ENCODE measurements around the gene GALNT18.

The GALNT18 gene

DNA sequence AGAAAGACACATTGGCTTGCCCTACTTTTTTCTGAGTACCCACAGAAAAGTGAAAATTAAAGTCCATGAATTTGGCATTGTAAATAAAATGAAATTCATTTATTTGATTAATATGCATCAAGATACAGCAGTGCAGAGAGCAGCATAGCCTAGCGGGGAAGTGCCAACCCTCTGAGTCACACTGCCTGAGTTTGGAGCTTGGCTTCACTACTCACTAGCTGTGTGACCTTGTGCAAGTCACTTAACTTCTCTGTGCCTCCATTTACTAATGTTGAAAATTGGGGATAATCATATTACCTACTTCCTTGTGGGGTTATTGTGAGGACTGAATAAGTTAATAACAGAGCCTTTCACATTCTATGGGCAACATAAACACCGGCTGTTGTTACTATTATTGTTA lies 157.2 kb downstream of the GALNT18 start:
- no peak for DNase-seq (ENCODE audit: low spot score)

DNA sequence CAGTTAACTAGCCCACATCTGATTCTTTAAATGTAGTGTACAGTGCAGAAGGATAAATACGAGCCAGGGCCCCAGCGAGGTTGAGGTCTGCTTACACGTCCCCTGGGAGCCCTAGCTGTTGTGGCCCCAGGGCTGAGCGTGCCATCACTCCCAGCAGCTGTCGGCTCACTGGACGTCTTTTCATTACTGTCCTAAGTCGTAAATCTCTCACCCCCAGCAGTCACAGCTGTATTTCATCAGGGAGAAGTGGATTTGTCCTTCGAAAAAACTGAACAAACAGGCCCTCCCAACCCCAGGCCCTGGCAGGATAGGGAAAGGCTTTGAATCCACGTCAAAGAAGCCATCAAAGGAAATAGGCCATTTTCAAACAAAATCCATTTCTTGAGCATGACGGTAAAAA lies 158.4 kb downstream of the GALNT18 start:
- no peak for DNase-seq (ENCODE audit: low spot score)

More for the DNA sequence above, 157.2 kb downstream of the GALNT18 start:
- TF ChIP-seq, protein P1, sequence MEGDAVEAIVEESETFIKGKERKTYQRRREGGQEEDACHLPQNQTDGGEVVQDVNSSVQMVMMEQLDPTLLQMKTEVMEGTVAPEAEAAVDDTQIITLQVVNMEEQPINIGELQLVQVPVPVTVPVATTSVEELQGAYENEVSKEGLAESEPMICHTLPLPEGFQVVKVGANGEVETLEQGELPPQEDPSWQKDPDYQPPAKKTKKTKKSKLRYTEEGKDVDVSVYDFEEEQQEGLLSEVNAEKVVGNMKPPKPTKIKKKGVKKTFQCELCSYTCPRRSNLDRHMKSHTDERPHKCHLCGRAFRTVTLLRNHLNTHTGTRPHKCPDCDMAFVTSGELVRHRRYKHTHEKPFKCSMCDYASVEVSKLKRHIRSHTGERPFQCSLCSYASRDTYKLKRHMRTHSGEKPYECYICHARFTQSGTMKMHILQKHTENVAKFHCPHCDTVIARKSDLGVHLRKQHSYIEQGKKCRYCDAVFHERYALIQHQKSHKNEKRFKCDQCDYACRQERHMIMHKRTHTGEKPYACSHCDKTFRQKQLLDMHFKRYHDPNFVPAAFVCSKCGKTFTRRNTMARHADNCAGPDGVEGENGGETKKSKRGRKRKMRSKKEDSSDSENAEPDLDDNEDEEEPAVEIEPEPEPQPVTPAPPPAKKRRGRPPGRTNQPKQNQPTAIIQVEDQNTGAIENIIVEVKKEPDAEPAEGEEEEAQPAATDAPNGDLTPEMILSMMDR (IDR thresholded peaks at IDR 0.05; ENCODE audit: extremely low read depth, missing control alignments) = no peak

DNA sequence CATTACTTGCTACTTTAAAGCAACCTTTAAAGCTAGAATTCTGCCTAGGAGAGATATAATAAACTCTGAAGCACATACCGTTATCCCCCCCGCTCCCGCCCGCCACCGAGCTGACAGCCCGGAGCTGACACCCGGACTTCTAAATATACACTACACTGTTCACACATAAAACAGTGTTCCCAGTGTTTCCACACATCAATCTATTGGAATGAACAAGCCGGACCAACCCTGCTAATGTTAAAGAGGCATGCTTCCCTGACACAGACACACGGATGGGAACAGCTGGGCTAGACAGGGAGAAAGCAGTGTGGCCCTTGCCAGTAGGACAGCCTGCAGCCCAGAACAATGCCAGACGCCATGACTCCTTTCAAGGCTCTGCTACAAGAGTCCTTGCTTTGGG lies 160.3 kb downstream of the GALNT18 start:
- TF ChIP-seq, protein P1 (IDR thresholded peaks at IDR 0.05; ENCODE audit: extremely low read depth, missing control alignments) = no peak
- DNase-seq (ENCODE audit: low spot score) = no peak

More for the DNA sequence above, 158.4 kb downstream of the GALNT18 start:
- TF ChIP-seq, protein P1 (IDR thresholded peaks at IDR 0.05; ENCODE audit: extremely low read depth, missing control alignments) = no peak

DNA sequence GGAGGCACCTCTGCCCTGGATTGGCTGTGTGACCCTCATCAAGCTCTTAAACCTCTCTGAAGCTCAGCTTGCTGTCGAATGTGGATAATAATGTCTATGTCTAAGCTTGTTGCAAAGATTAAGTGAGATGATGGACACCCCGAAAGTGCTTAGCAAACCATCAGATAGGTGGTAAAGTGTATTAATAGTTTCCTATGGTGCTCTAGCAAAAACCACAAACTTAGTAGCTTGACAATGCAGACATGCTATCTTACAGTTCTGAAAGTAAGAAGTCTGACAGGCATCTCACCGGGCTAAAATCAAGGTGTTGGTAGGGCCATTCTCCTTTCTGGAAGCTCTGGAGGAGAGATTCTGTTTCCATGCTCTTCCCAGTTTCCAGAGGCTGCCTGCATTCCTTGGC lies 162.2 kb downstream of the GALNT18 start:
- TF ChIP-seq, protein P1 (IDR thresholded peaks at IDR 0.05; ENCODE audit: extremely low read depth, missing control alignments) = no peak
- DNase-seq (ENCODE audit: low spot score) = no peak

DNA sequence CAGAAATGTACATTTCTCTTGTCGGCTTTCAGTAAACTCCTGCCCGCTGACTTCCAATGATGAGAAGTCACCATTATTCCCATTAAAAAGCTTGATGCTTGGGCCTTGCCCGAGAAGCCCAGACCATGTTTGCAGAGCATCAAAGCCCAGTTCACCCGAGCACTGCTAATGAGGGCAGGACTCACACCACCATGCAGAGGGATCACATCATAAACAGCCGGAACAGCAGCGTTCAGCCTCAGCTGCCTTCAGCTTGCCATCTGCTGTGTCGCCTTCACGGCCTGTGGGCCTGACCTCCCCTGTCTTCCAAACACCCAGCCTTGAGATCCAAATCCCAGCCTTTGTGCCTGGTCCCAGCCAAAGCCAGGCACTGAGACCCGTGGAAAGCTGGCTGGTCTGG lies 163.3 kb downstream of the GALNT18 start:
- TF ChIP-seq, protein P1 (IDR thresholded peaks at IDR 0.05; ENCODE audit: extremely low read depth, missing control alignments) = no peak
- no peak for DNase-seq (ENCODE audit: low spot score)

DNA sequence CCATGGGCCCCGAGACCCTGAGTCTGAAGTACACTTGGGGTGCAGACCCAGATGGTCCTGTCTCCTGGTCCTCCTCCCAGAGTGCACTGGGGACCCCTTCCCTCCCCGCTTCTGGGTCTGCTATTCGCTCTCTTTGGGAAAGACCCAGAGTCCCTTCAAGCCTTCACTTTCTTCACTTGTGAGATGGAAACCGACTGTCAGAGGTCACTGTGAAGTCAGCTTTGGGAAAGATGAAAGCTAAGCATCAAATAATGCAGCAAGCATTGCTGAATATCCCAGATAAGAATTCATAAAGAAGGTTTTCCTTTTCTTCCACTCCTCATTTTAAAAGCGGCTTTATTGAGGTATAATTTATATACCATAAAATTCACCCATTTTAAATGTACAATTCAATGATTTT lies 163.8 kb downstream of the GALNT18 start:
- TF ChIP-seq, protein P1 (IDR thresholded peaks at IDR 0.05; ENCODE audit: extremely low read depth, missing control alignments) = no peak
- no peak for DNase-seq (ENCODE audit: low spot score)

DNA sequence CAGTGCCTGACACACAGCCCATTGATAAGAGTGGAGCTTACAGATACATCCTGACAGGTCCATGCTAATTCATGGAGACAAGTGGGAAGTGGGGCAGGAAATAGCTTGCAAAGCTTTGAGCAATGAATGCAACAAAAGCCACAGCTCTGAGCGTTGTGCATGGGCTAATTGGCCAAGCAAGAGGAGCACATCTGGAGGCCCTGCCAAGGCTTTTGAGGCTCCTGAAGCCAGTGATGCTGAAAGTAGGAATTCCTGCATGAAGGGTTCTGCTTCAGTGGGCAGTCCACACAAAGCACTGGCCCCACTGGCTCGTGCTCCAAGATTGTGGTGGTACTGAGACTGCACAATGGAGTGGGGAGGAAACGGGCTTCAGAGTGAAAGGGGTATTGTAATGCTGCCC lies 164.9 kb downstream of the GALNT18 start:
- DNase-seq (ENCODE audit: low spot score) = no peak
- TF ChIP-seq, protein P1 (IDR thresholded peaks at IDR 0.05; ENCODE audit: extremely low read depth, missing control alignments) = no peak
